ENCODE data around the gene PLEKHJ1. TPM values are rescaled to one million over a fixed set of nuclear protein-coding genes. Genes with fewer than 3 reads are reported as not detected.

Gene PLEKHJ1
- total and polyA plus RNA-seq, 2 of the 8 experiments (the other 6 are each of a cell fraction or from before 2014, with no cell fraction given), result 135 to 187 TPM

GRCh38 chr19:2255982-2256685 is 20.0 kb upstream of the PLEKHJ1 start, which contains the start of gene JSRP1:
Gene JSRP1, minus strand, starts transcription at chr19:2256417. Its CDS starts 1,103 bp downstream, at chr19:2255314.
- no peak within 1 kb of the TSS for H3K14ac ChIP-seq (ENCODE audit: insufficient read length)
- H4K5ac ChIP-seq (ENCODE audit: insufficient read length, low read depth, low read length), result no peak within 1 kb of the TSS
- H3K27me3 ChIP-seq (replicated peaks in 1 of 4; ENCODE audit: control insufficient read depth in 3 of 4, extremely low read depth in 1 of 4, insufficient read depth in 3 of 4, low read length in 3 of 4), result peaks cover 0 to 23% (median 12%) of the 10 kb centered on the region in 4 experiments; a peak in 6 of 7 replicates
- no peak within 1 kb of the TSS for H3K4me2 ChIP-seq (ENCODE audit: insufficient read depth in 1 of 2, low read depth in 2 of 2, low read length in 2 of 2)
- no peak within 1 kb of the TSS for H3K23ac ChIP-seq (ENCODE audit: insufficient read length)
- 89% methylated on average over 22 of the region's 24 CpGs; no CpG with 5 or more reads in 1 of the 2 experiments for WGBS, 2 experiments (ENCODE audit: extremely low coverage in 1 of 2, insufficient coverage in 1 of 2, insufficient read length in 1 of 2, insufficient replicate concordance in 2 of 2, low coverage in 1 of 2, low lambda C conversion rate in 2 of 2, missing lambda C conversion rate in 1 of 2)
- H3K9me3 ChIP-seq (ENCODE audit: insufficient read depth in 2 of 2, low read depth in 1 of 2, low read length in 1 of 2), result no peaks in the 10 kb centered on the region; a peak in 1 of 4 replicates
- ChIA-PET POLR2A (ENCODE audit: partially characterized antibody) (interaction anchor here (15.7 to 18.7 kb wide), 2 partner anchors 13 to 14 kb away, joined by 206 to 330 read pairs; partner anchors contain the start of gene SF3A2), CTCF (ENCODE audit: partially characterized antibody) (interaction anchor here (0.9 to 5.9 kb wide), 5 partner anchors 11 to 59 kb away, joined by 3 to 42 read pairs (median 3); no protein-coding TSS in a partner anchor)
- no peak within 1 kb of the TSS for H2AFZ ChIP-seq (ENCODE audit: low read length)
- no peak within 1 kb of the TSS for H2BK20ac ChIP-seq (ENCODE audit: low read length)
- no peak within 1 kb of the TSS for H2AK5ac ChIP-seq (ENCODE audit: low read depth, low read length)
- H4K20me1 ChIP-seq (replicated peaks in 1 of 2; ENCODE audit: control insufficient read depth in 1 of 2, insufficient read depth in 2 of 2, low read length in 2 of 2), result no peaks in the 10 kb centered on the region
- no peaks in the 10 kb centered on the region for H3K79me1 ChIP-seq (ENCODE audit: low read depth, low read length)
- no peak within 1 kb of the TSS for H3K4ac ChIP-seq (replicated peaks; ENCODE audit: insufficient read length, low read depth, low read length)
- H4K91ac ChIP-seq (replicated peaks; ENCODE audit: insufficient read length, low read length), result no peak within 1 kb of the TSS
- no peak within 1 kb of the TSS; the same call in 1 of the 2 replicates for H4K8ac ChIP-seq (ENCODE audit: extremely low read depth, insufficient read depth, low read length)
- no peaks in the 10 kb centered on the region; a peak in 1 of 8 replicates for H3K36me3 ChIP-seq (ENCODE audit: control insufficient read depth in 2 of 4, insufficient read depth in 4 of 4, low read length in 3 of 4)
- DNase-seq (ENCODE audit: low read depth in 1 of 2, low spot score in 2 of 2), result no peak
- no peak within 1 kb of the TSS for H3K18ac ChIP-seq (ENCODE audit: extremely low read depth, low read length)
- H2BK5ac ChIP-seq (ENCODE audit: low read depth, low read length), result no peak within 1 kb of the TSS
- 0 out of 2 replicates have a peak within 1 kb of the TSS, but pooled peaks have one; percentile 9 for H2BK12ac ChIP-seq (ENCODE audit: low read depth, low read length)
- no peaks in the 10 kb centered on the region for H3K79me2 ChIP-seq (ENCODE audit: control insufficient read depth in 1 of 2, insufficient read depth in 2 of 2, low read length in 2 of 2)
- H3K23me2 ChIP-seq (ENCODE audit: low read depth, low read length), result peaks cover 12% of the 10 kb centered on the region; the same call in 1 of the 2 replicates
- no peak within 1 kb of the TSS for H2BK120ac ChIP-seq (replicated peaks; ENCODE audit: low read depth, low read length)
- no peak within 1 kb of the TSS for H3K27ac ChIP-seq (ENCODE audit: low read depth, low read length)
- 0 out of 2 replicates have a peak within 1 kb of the TSS, but pooled peaks have one; percentile 61 for H2BK15ac ChIP-seq (ENCODE audit: low read length)
- no peak for FAIRE-seq
- no peak for TF ChIP-seq SP1 (IDR thresholded peaks at IDR 0.05; ENCODE audit: low read depth, low read length)
- TF ChIP-seq YY1 (IDR thresholded peaks at IDR 0.05; ENCODE audit: low read depth, low read length), result no peak
- no peak for TF ChIP-seq GTF2F1 (IDR thresholded peaks at IDR 0.05; ENCODE audit: borderline replicate concordance, low read depth, low read length)
- no peak for TF ChIP-seq TAF7 (optimal IDR thresholded peaks at IDR 0.05; ENCODE audit: borderline replicate concordance, low read depth, low read length)
- no peak for TF ChIP-seq SIN3A (conservative IDR thresholded peaks at IDR 0.05 in 1 of 2, IDR thresholded peaks at IDR 0.05 in 1 of 2; ENCODE audit: low read depth in 1 of 2, low read length in 2 of 2)
- no peak for TF ChIP-seq HDAC6 (IDR thresholded peaks at IDR 0.05; ENCODE audit: low read depth, low read length)
- no peak for TF ChIP-seq MAFK (IDR thresholded peaks at IDR 0.05; ENCODE audit: low read depth, low read length)
- no peak for TF ChIP-seq RXRA (IDR thresholded peaks at IDR 0.05; ENCODE audit: insufficient read depth, low read depth, low read length)
- TF ChIP-seq ATF2 (IDR thresholded peaks at IDR 0.05; ENCODE audit: low read length), result no peak
- TF ChIP-seq TEAD4 (IDR thresholded peaks at IDR 0.05; ENCODE audit: low read depth, low read length), result no peak
- no peak within 1 kb of the TSS for H3K4me3 ChIP-seq (ENCODE audit: extremely low read depth in 1 of 4, insufficient read depth in 2 of 4, low read depth in 3 of 4, low read length in 4 of 4)
- H3K9ac ChIP-seq (replicated peaks in 1 of 4; ENCODE audit: extremely low read depth in 1 of 4, low read depth in 3 of 4, low read length in 3 of 4), result no peak within 1 kb of the TSS
- H3K56ac ChIP-seq (replicated peaks; ENCODE audit: insufficient read length, low read depth, low read length), result no peak within 1 kb of the TSS
- H3K4me1 ChIP-seq (replicated peaks in 1 of 4; ENCODE audit: control insufficient read depth in 3 of 4, insufficient read depth in 4 of 4, low read length in 3 of 4), result peaks cover 0 to 4% (median 2%) of the 10 kb centered on the region in 4 experiments; a peak in 5 of 7 replicates
